D721Med (cell line): ENCODE measurements around the gene CLMP.

Experiments
- DNase-seq: peaks from one replicate; pipeline ENCODE4 v3.0.0; 2011; ENCODE audit warnings: low spot score; ENCODE audit not compliant: insufficient read length
- FAIRE-seq: peaks from 2 replicates; lab custom pipeline; 2011; peaks lifted over from hg19 to GRCh38; lab: Jason Lieb, UNC
- TF ChIP-seq, protein P1 (sequence below): IDR thresholded peaks from 2 replicates; pipeline ENCODE4 v1.5.1; 2012; ENCODE audit warnings: mild to moderate bottlenecking, control low read depth; ENCODE audit not compliant: insufficient read depth; ENCODE audit errors: missing control alignments

The CLMP gene

GRCh38 chr11:123072332-123072761 lies 122.7 kb downstream of the CLMP start:
- no peak for FAIRE-seq
- no peak for DNase-seq
- TF ChIP-seq, protein P1, sequence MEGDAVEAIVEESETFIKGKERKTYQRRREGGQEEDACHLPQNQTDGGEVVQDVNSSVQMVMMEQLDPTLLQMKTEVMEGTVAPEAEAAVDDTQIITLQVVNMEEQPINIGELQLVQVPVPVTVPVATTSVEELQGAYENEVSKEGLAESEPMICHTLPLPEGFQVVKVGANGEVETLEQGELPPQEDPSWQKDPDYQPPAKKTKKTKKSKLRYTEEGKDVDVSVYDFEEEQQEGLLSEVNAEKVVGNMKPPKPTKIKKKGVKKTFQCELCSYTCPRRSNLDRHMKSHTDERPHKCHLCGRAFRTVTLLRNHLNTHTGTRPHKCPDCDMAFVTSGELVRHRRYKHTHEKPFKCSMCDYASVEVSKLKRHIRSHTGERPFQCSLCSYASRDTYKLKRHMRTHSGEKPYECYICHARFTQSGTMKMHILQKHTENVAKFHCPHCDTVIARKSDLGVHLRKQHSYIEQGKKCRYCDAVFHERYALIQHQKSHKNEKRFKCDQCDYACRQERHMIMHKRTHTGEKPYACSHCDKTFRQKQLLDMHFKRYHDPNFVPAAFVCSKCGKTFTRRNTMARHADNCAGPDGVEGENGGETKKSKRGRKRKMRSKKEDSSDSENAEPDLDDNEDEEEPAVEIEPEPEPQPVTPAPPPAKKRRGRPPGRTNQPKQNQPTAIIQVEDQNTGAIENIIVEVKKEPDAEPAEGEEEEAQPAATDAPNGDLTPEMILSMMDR: no peak

GRCh38 chr11:123069908-123070821 lies 124.9 kb downstream of the CLMP start:
- DNase-seq (no peak), FAIRE-seq (no peak)
- TF ChIP-seq, protein P1: no peak

- FAIRE-seq (no peak), DNase-seq (no peak)
- TF ChIP-seq, protein P1: no peak
These were observed 129.4 kb downstream of the CLMP start for GRCh38 chr11:123065621-123066020.

DNA sequence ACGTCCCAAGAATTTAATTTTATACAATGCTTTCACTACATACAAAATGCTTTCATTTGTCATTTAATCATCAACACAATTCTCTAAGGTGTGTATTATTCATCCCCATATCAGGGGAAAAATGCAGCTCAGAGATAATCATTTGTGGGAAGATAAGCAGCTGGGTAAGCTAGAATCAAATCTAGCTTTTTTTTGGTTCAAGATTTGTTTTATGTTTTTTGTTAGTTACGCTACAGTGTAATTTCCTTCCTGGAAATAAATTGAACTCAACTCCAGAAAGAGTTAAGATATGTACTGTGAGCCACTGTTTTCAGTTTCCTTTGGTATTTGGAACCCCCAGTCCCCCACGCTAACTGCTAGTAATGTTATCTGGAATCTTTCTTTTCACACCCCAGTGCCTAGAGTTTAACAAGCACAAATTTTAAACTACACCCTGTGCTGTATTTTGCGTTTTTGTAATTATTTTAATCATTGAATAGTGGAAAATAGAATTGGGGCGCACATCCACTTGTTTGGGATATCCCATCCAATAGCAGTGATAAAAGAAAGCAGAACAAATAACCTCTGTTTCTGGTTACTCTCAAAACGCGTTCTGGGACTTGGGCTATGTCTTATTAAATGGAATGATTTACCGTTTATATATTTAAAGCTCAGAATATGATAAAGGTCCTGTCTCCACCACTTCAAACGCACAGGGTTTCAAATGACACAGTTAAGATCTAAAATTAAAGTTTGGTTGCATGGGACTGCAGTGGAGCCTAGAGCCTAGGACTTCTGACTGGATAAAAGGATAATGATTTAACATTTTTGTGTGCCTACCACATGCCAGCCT lies 131.0 kb downstream of the CLMP start:
- TF ChIP-seq, protein P1: no peak
- no peak for FAIRE-seq
- DNase-seq: no peak

- no peak for DNase-seq
- no peak for FAIRE-seq
These were observed 131.9 kb downstream of the CLMP start for GRCh38 chr11:123062892-123063825.

More at GRCh38 chr11:123062892-123063825, 131.9 kb downstream of the CLMP start:
- TF ChIP-seq, protein P1: no peak
